GM23248 (cell line): ENCODE results near the gene SERINC3.

ENCODE experiments used
- EZH2 ChIP-seq: fragments of 200-600 bp; sonication (generic); IDR thresholded peaks from 2 replicates; pipeline ENCODE4 v1.6.1; 2018; ENCODE audit warnings: antibody characterized with exemption, mild to moderate bottlenecking; ENCODE audit not compliant: insufficient read depth, poor library complexity, severe bottlenecking
- EZH2phosphoT487 ChIP-seq: fragments of 200-600 bp; sonication (generic); IDR thresholded peaks from 2 replicates; pipeline ENCODE4 v1.6.1; 2018; ENCODE audit warnings: antibody characterized with exemption, moderate library complexity, mild to moderate bottlenecking, low read depth; ENCODE audit not compliant: insufficient read depth

DNA sequence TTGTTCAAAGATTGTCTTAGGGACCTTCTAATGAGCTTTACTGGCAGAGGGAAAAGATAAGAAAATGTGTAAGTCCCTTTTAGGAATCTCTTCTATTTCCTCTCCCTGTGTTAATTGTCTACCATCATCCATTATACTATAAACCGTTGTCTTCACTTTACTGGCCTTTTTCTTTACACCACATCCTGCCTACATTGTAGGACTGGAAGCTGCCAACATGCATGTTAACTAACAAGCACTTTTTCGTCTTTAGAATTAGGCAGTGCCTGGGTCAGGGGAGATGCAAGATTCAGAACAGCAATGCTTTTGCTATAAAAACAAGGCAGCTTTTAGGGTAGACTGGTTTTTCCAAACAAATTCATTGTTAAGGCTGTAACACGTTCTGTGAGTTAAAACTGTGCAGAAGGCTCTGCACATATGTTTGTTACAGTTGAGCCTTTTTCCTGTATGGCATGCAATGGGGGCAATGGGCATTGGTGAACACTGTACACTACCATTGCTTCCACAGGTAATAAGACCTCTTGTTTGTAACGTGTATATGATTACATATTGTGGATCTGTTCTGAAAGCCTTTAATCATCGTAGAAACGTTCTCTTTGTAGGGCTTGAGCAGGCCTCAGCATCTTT lies 49.6 kb upstream of the SERINC3 start:
- TF ChIP-seq EZH2 (no peak), EZH2phosphoT487 (no peak)
